MCF 10A (cell line): ENCODE data around the gene PBX1. TPM values are rescaled to one million over a fixed set of nuclear protein-coding genes. Genes with fewer than 3 reads are reported as not detected.

Experiments
- BruUV-seq: library from RNA; stranded (reverse); fragments of 400-500 nt; replicated peaks from 2 replicates; lab custom pipeline; 2021; lab: Mats Ljungman, UMichigan
- CTCF ChIA-PET: fragments of 300-600 bp; sonication (Branson Sonifier 250); formaldehyde crosslinking; extraction: SDS; loops from one replicate; lab custom pipeline; 2021; ENCODE audit warnings: antibody characterized with exemption, inconsistent platforms; lab: Yijun Ruan, JAX
- POLR2A ChIA-PET: fragments of 300-600, 350-650 bp; sonication (Branson Sonifier 250); formaldehyde crosslinking; extraction: SDS; loops from one replicate; lab custom pipeline; 2020; ENCODE audit warnings: antibody characterized with exemption, inconsistent platforms; lab: Yijun Ruan, JAX
- DNase-seq: peaks from one replicate; pipeline ENCODE4 v3.0.0-alpha.2; 2018; ENCODE audit not compliant: unreplicated experiment
- H3K27ac Mint-ChIP-seq: one replicate; pipeline ENCODE4 v1.8.0; 2022; ENCODE audit warnings: mild to moderate bottlenecking, low read depth, mixed read lengths; ENCODE audit not compliant: unreplicated experiment
- H3K27me3 Mint-ChIP-seq: one replicate; pipeline ENCODE4 v1.8.0; 2022; ENCODE audit warnings: mixed read lengths; ENCODE audit not compliant: insufficient read depth, unreplicated experiment
- H3K36me3 Mint-ChIP-seq: one replicate; pipeline ENCODE4 v1.8.0; 2022; ENCODE audit warnings: mild to moderate bottlenecking, moderate library complexity, mixed read lengths; ENCODE audit not compliant: insufficient read depth, unreplicated experiment
- H3K4me1 Mint-ChIP-seq: one replicate; pipeline ENCODE4 v1.8.0; 2022; ENCODE audit warnings: mixed read lengths; ENCODE audit not compliant: insufficient read depth, unreplicated experiment
- H3K4me3 Mint-ChIP-seq: one replicate; pipeline ENCODE4 v1.8.0; 2022; ENCODE audit warnings: mild to moderate bottlenecking, moderate library complexity, mixed read lengths; ENCODE audit not compliant: unreplicated experiment
- H3K9me3 Mint-ChIP-seq: one replicate; pipeline ENCODE4 v1.8.0; 2022; ENCODE audit warnings: mixed read lengths; ENCODE audit not compliant: unreplicated experiment
- CTCF ChIP-seq: fragments of 200-600 bp; IDR thresholded peaks from one replicate; pipeline ENCODE4 v1.8.0; 2022; ENCODE audit warnings: antibody characterized with exemption, mild to moderate bottlenecking; ENCODE audit not compliant: unreplicated experiment
- intact Hi-C: fragments of 100-400 bp; cut with micrococcal nuclease; formaldehyde crosslinking; loops from 2 replicates; pipeline ENCODE4 v1.14.1; 2022
- total RNA-seq: library from RNA; stranded (reverse); gene quantifications from 2 replicates; pipeline ENCODE4 v1.2.3, GENCODE V29; 2022

The PBX1 gene
- total RNA-seq, 1 experiment from 2014 or later = 5.8 TPM

GRCh38 chr1:164838786-164839185 lies 279.8 kb downstream of the PBX1 start:
- Mint-ChIP-seq H3K4me3 (no peak overlapping the region), H3K4me1 (no peaks in the 10 kb centered on the region), H3K9me3 (no peaks in the 10 kb centered on the region), H3K27me3 (no peaks in the 10 kb centered on the region), H3K27ac (no peak overlapping the region), H3K36me3 (no peaks in the 10 kb centered on the region)
- CTCF ChIA-PET = interaction anchor here (0.6 kb wide), 1 partner anchor 124 kb away, joined by 3 read pairs; no protein-coding TSS in a partner anchor
- POLR2A ChIA-PET = no interaction called here
- no peak for TF ChIP-seq CTCF
- DNase-seq = no peak
- no TSS peak for BruUV-seq
- intact Hi-C loops = no loop called here

GRCh38 chr1:164840936-164841335 lies 282.0 kb downstream of the PBX1 start:
- BruUV-seq = no TSS peak
- H3K4me3 Mint-ChIP-seq = no peak overlapping the region
- H3K36me3 Mint-ChIP-seq = no peaks in the 10 kb centered on the region
- ChIA-PET POLR2A (no interaction called here), CTCF (interaction anchor here (0.7 kb wide), 1 partner anchor 1544 kb away, joined by 3 read pairs; no protein-coding TSS in a partner anchor)
- DNase-seq = no peak
- H3K4me1 Mint-ChIP-seq = no peaks in the 10 kb centered on the region
- intact Hi-C loops = no loop called here
- no peaks in the 10 kb centered on the region for H3K9me3 Mint-ChIP-seq
- no peak overlapping the region for H3K27ac Mint-ChIP-seq
- no peaks in the 10 kb centered on the region for H3K27me3 Mint-ChIP-seq
- TF ChIP-seq CTCF = no peak

GRCh38 chr1:164841702-164842465 lies 282.9 kb downstream of the PBX1 start:
- BruUV-seq = no TSS peak
- no peaks in the 10 kb centered on the region for H3K9me3 Mint-ChIP-seq
- no peak overlapping the region for H3K27ac Mint-ChIP-seq
- H3K36me3 Mint-ChIP-seq = no peaks in the 10 kb centered on the region
- TF ChIP-seq CTCF = no peak
- POLR2A ChIA-PET = interaction anchor here (0.7 kb wide), 1 partner anchor 1331 kb away, joined by 3 read pairs; no protein-coding TSS in a partner anchor
- H3K4me1 Mint-ChIP-seq = no peaks in the 10 kb centered on the region
- no peak overlapping the region for H3K4me3 Mint-ChIP-seq
- intact Hi-C loops = no loop called here
- no peaks in the 10 kb centered on the region for H3K27me3 Mint-ChIP-seq
- no peak for DNase-seq
- CTCF ChIA-PET = interaction anchor here (0.7 kb wide), 1 partner anchor 421 kb away, joined by 3 read pairs; no protein-coding TSS in a partner anchor

GRCh38 chr1:164842870-164843269 lies 283.9 kb downstream of the PBX1 start:
- Mint-ChIP-seq H3K4me1 (no peaks in the 10 kb centered on the region), H3K4me3 (no peak overlapping the region), H3K27me3 (no peaks in the 10 kb centered on the region), H3K36me3 (no peaks in the 10 kb centered on the region), H3K9me3 (no peaks in the 10 kb centered on the region), H3K27ac (no peak overlapping the region)
- no peak for DNase-seq
- POLR2A ChIA-PET = no interaction called here
- BruUV-seq = no TSS peak
- CTCF ChIA-PET = interaction anchor here (0.7 kb wide), 1 partner anchor 312 kb away, joined by 3 read pairs; no protein-coding TSS in a partner anchor
- no peak for TF ChIP-seq CTCF
- intact Hi-C loops = no loop called here
